Testis (tissue), 2 donors: Measurements from ENCODE around the gene C2orf92.

ENCODE experiments used
- CTCF ChIP-seq, 3 experiments: fragments of 450-650 bp in 2 of 3; fragments of 200-600 bp in 1 of 3; sonication (generic) in 1 of 3; IDR thresholded peaks; one replicate each; pipeline ENCODE4 v1.5.1; 2016 to 2019; ENCODE audit warnings: antibody characterized with exemption in 3 of 3, mild to moderate bottlenecking in 2 of 3, moderate library complexity in 1 of 3
- POLR2A ChIP-seq: fragments of 450-650 bp; IDR thresholded peaks from one replicate; pipeline ENCODE4 v1.6.1; 2017; ENCODE audit warnings: antibody characterized with exemption, mild to moderate bottlenecking, moderate library complexity

- TF ChIP-seq CTCF (IDR thresholded peaks at IDR 0.05) (no peak), POLR2A (no peak)
These were observed 64.8 kb downstream of the C2orf92 start for GRCh38 chr2:97734061-97735051.
